Liver (tissue), 9 donors: ENCODE measurements around the gene TNKS2. TPM values are rescaled to one million over a fixed set of nuclear protein-coding genes. Genes with fewer than 3 reads are reported as not detected.

Experiments
- DNase-seq: peaks from one replicate; pipeline ENCODE4 v3.0.0-alpha.2; 2017; ENCODE audit warnings: low spot score
- H3K27ac ChIP-seq, 2 donors: one replicate each; pipeline ENCODE4 v1.7.0; 2013; ENCODE audit warnings: inconsistent platforms in 2 of 2, low read length in 2 of 2, control low read depth in 1 of 2, low read depth in 1 of 2, mild to moderate bottlenecking in 1 of 2
- H3K27me3 ChIP-seq, 4 donors: one replicate each; pipeline versions ENCODE4 v1.6.1 to v1.7.0; 2013; ENCODE audit warnings: low read length in 3 of 4, inconsistent platforms in 1 of 4, mild to moderate bottlenecking in 1 of 4, moderate library complexity in 1 of 4; ENCODE audit not compliant: control insufficient read depth in 4 of 4, insufficient read depth in 4 of 4
- H3K36me3 ChIP-seq, 4 donors: one replicate each; pipeline versions ENCODE4 v1.6.1 to v1.7.0; 2013; ENCODE audit warnings: low read length in 3 of 4, mild to moderate bottlenecking in 3 of 4, low read depth in 1 of 4, moderate library complexity in 1 of 4; ENCODE audit not compliant: control insufficient read depth in 4 of 4, insufficient read depth in 3 of 4
- H3K4me1 ChIP-seq, 4 donors: one replicate each; pipeline versions ENCODE4 v1.6.1 to v1.7.0; 2013; ENCODE audit warnings: low read length in 3 of 4, mild to moderate bottlenecking in 3 of 4, moderate library complexity in 1 of 4; ENCODE audit not compliant: control insufficient read depth in 4 of 4, insufficient read depth in 4 of 4
- H3K4me3 ChIP-seq, 3 donors: one replicate each; pipeline versions ENCODE4 v1.6.1 to v1.7.0; 2013; ENCODE audit warnings: low read length in 3 of 3, control low read depth in 1 of 3, low read depth in 1 of 3, mild to moderate bottlenecking in 1 of 3
- H3K9ac ChIP-seq, 2 donors: one replicate each; pipeline ENCODE4 v1.7.0; 2013; ENCODE audit warnings: low read length in 2 of 2, mild to moderate bottlenecking in 2 of 2, moderate library complexity in 2 of 2, control low read depth in 1 of 2, low read depth in 1 of 2
- H3K9me3 ChIP-seq, 4 donors: one replicate each; pipeline versions ENCODE4 v1.6.1 to v1.7.0; 2013; ENCODE audit warnings: low read length in 3 of 4; ENCODE audit not compliant: control insufficient read depth in 4 of 4
- EGR1 ChIP-seq, 2 donors: IDR thresholded peaks; 2 replicates each; pipeline ENCODE4 v1.6.1; 2016 to 2018; ENCODE audit warnings: antibody characterized with exemption in 2 of 2, low read depth in 2 of 2
- FOXA1 ChIP-seq: IDR thresholded peaks from 2 replicates; pipeline ENCODE4 v1.6.1; 2016; ENCODE audit warnings: antibody characterized with exemption
- FOXA2 ChIP-seq: IDR thresholded peaks from 2 replicates; pipeline ENCODE4 v1.6.1; 2016; ENCODE audit warnings: antibody characterized with exemption
- HNF4A ChIP-seq, 2 donors: conservative IDR thresholded peaks; 2 replicates each; pipeline ENCODE4 v1.6.1; 2016; ENCODE audit warnings: antibody characterized with exemption in 2 of 2, mild to moderate bottlenecking in 2 of 2
- HNF4G ChIP-seq: IDR thresholded peaks from 2 replicates; pipeline ENCODE4 v1.6.1; 2016; ENCODE audit warnings: antibody characterized with exemption
- JUND ChIP-seq, 2 donors: IDR thresholded peaks; 2 replicates each; pipeline ENCODE4 v1.6.1; 2016; ENCODE audit warnings: antibody characterized with exemption in 2 of 2
- NR2F2 ChIP-seq: IDR thresholded peaks from 2 replicates; pipeline ENCODE4 v1.6.1; 2016; ENCODE audit warnings: antibody characterized with exemption
- RAD21 ChIP-seq, 2 donors: IDR thresholded peaks; 2 replicates each; pipeline ENCODE4 v1.6.1; 2016; ENCODE audit warnings: antibody characterized with exemption in 2 of 2, mild to moderate bottlenecking in 2 of 2
- RXRA ChIP-seq, 2 donors: IDR thresholded peaks; 2 replicates each; pipeline ENCODE4 v1.6.1; 2017 to 2018; ENCODE audit warnings: antibody characterized with exemption in 2 of 2, mild to moderate bottlenecking in 1 of 2
- SP1 ChIP-seq: IDR thresholded peaks from 2 replicates; pipeline ENCODE4 v1.6.1; 2018; ENCODE audit warnings: antibody characterized with exemption, mild to moderate bottlenecking
- TAF1 ChIP-seq: conservative IDR thresholded peaks from 2 replicates; pipeline ENCODE4 v1.6.1; 2016; ENCODE audit warnings: antibody characterized with exemption, mild to moderate bottlenecking
- YY1 ChIP-seq: IDR thresholded peaks from 2 replicates; pipeline ENCODE4 v1.6.1; 2016; ENCODE audit warnings: antibody characterized with exemption, mild to moderate bottlenecking
- WGBS: extraction: QIAGEN DNeasy Blood & Tissue Kit; methylation state at CpG from one replicate; pipeline ENCODE4 v1.1.7; 2013; 5-methylcytosine and 5-hydroxymethylcytosine counted together
- polyA plus RNA-seq, 2 donors: library from polyadenylated mRNA; stranded (reverse) in 1 of 2; unstranded in 1 of 2; fragments of 200-250 nt in 1 of 2; fragments of >200 nt in 1 of 2; fragmentation: Nextera tagmentation in 1 of 2; extraction: Ambion mirVana in 1 of 2; gene quantifications; one replicate each; pipeline versions ENCODE4 v1.2.1 to v1.2.3, GENCODE V29; 2013 to 2015
- total RNA-seq, 2 donors: library from RNA; depleted of rRNA; stranded (reverse); fragments of >200 nt; gene quantifications; one replicate each; pipeline ENCODE4 v1.2.3, GENCODE V29; 2014
- TF ChIP-seq, protein P1 (sequence below): IDR thresholded peaks from 2 replicates; pipeline ENCODE4 v1.6.1; 2016; ENCODE audit warnings: antibody characterized with exemption
- TF ChIP-seq, protein P2 (sequence below): IDR thresholded peaks from 2 replicates; pipeline ENCODE4 v1.6.1; 2016; ENCODE audit warnings: antibody characterized with exemption
- TF ChIP-seq, protein P3 (sequence below): IDR thresholded peaks from 2 replicates; pipeline ENCODE4 v1.6.1; 2016; ENCODE audit warnings: antibody characterized with exemption
- donor health status: healthy.
- donor health status: healthy.
- donor health status: healthy.
- donor health status: healthy.
- donor health status: healthy.

TNKS2 gene
- total and polyA plus RNA-seq, 4 donors = 5.2 to 30.7 (median 18.2) TPM

DNA sequence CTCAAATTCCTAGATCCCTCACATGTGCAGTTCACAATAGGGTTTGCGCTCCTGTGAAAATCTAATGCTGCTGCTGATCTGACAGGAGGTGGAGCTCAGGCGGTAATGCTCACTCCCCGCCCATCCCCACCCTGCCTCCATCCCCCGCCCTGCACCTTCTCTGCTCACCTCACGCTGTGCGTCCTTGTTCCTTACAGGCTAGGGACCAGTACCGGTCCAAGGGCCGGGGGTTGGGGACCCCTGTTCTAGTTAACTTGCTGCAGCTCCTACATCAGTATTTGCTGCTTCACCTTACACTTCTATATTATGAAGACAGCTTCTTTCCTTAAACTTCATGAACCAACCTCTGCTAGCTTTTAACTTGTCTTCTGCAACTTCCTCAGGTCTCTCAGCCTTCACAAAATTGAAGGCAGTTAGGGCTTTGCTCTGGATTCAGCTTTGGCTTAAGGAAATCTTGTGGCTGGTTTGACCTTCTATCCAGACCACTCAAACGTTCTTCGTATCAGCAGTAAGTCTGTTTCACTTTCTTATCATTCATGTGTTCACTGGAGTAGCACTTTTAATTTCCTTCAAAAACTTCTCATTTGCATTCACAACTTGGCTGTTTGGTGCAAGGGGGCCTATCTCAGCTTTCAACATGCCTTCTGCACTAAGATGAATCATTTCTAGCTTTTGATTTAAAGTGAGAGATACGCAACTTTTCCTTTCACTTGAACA is 1.7 kb upstream of the TNKS2 start:
- peak; percentile 56 for DNase-seq
- H3K27ac ChIP-seq = peak overlapping the region; percentile 64 to 91
- H3K9ac ChIP-seq = peak overlapping the region; percentile 22 to 85
- peak overlapping the region in 2 of 3 donors; percentile 51 to 86 for H3K4me3 ChIP-seq
- no peaks in the 10 kb centered on the region for H3K9me3 ChIP-seq
- no peaks in the 10 kb centered on the region for H3K36me3 ChIP-seq
- 3% methylated on average over 11 of the region's 11 CpGs for WGBS
- TF ChIP-seq TAF1 (no peak), YY1 (no peak), SP1 (no peak), FOXA2 (no peak), HNF4G (no peak), NR2F2 (no peak), EGR1 (IDR thresholded peaks at IDR 0.05; ENCODE audit: low read depth in 2 of 2) (no peak), RAD21 (IDR thresholded peaks at IDR 0.05) (no peak), RXRA (IDR thresholded peaks at IDR 0.05) (no peak), HNF4A (conservative IDR thresholded peaks at IDR 0.05) (no peak), JUND (IDR thresholded peaks at IDR 0.05) (no peak), FOXA1 (no peak)
- TF ChIP-seq, protein P1, sequence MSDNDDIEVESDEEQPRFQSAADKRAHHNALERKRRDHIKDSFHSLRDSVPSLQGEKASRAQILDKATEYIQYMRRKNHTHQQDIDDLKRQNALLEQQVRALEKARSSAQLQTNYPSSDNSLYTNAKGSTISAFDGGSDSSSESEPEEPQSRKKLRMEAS = no peak
- TF ChIP-seq, protein P2, sequence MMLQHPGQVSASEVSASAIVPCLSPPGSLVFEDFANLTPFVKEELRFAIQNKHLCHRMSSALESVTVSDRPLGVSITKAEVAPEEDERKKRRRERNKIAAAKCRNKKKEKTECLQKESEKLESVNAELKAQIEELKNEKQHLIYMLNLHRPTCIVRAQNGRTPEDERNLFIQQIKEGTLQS = no peak
- TF ChIP-seq, protein P3, sequence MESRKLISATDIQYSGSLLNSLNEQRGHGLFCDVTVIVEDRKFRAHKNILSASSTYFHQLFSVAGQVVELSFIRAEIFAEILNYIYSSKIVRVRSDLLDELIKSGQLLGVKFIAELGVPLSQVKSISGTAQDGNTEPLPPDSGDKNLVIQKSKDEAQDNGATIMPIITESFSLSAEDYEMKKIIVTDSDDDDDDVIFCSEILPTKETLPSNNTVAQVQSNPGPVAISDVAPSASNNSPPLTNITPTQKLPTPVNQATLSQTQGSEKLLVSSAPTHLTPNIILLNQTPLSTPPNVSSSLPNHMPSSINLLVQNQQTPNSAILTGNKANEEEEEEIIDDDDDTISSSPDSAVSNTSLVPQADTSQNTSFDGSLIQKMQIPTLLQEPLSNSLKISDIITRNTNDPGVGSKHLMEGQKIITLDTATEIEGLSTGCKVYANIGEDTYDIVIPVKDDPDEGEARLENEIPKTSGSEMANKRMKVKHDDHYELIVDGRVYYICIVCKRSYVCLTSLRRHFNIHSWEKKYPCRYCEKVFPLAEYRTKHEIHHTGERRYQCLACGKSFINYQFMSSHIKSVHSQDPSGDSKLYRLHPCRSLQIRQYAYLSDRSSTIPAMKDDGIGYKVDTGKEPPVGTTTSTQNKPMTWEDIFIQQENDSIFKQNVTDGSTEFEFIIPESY = no peak
- no peaks in the 10 kb centered on the region for H3K27me3 ChIP-seq
- H3K4me1 ChIP-seq = peaks cover 0 to 24% (median 19%) of the 10 kb centered on the region in 4 donors

DNA sequence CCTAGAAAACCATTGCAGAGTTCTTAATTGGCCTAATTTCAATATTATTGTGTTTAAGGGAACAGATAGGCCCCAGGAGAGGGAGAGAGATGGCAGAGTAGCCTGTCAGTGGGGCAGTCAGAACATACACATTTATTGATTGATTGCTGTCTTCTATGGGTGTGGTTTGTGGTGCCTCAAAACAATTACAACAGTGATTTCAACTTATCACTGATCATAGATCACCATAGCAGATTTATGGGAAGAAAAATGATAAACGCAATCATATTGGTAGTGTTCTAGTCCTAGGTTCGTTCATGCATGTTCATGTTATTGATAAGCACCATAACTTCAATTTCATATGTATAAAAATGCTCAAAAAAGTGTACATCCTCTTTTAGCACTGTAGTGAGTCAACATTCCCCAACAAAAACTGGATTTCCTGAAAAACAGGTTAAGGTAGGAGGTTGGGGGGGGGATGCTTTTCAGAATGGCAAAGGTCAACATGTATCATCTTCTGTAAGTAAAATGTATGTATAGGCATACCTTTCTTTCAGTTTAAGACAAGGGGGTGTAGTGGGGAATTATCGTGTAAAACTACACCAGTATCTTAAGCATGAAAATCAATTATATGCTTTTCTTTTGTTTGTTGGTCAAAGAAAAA is 1.1 kb upstream of the TNKS2 start:
- peak overlapping the region in 1 of 2 donors; percentile 98 for H3K9ac ChIP-seq
- no peak for DNase-seq
- no peaks in the 10 kb centered on the region for H3K9me3 ChIP-seq
- H3K27me3 ChIP-seq = no peaks in the 10 kb centered on the region
- H3K27ac ChIP-seq = peak overlapping the region; percentile 91 to 94
- H3K36me3 ChIP-seq = peaks cover 0 to under 1% (median 0%) of the 10 kb centered on the region in 4 donors
- peaks cover 0 to 29% (median 19%) of the 10 kb centered on the region in 4 donors for H3K4me1 ChIP-seq
- peak overlapping the region; percentile 75 to 86 (median 76) for H3K4me3 ChIP-seq
- no peak for TF ChIP-seq YY1
- TF ChIP-seq, protein P3 = no peak
- WGBS = 58% methylated on average over 3 of the region's 3 CpGs
